A549 (cell line): Measurements from ENCODE around the gene C4orf36. TPM values are rescaled to one million over a fixed set of nuclear protein-coding genes. Genes with fewer than 3 reads are reported as not detected.

Experiments
- ATAC-seq, 2 experiments: fragments of 200-7000 bp in 1 of 2; fragments of >200 bp in 1 of 2; cut with Nextera tagmentation in 1 of 2; cut with Tn5 transposase in 1 of 2; 3 replicates each; pipeline versions ENCODE4 v1.8.0 to v1.9.1; 2018 to 2020; ENCODE audit warnings: mild to moderate bottlenecking in 1 of 2, moderate library complexity in 1 of 2
- CTCF ChIA-PET: fragments of 300-600 bp; sonication (Branson Sonifier 250); formaldehyde crosslinking; extraction: SDS; loops from one replicate; lab custom pipeline; 2021; ENCODE audit warnings: antibody characterized with exemption, inconsistent platforms; lab: Yijun Ruan, JAX
- POLR2A ChIA-PET: fragments of 350-600 bp; formaldehyde crosslinking; extraction: SDS; loops from one replicate; lab custom pipeline; 2021; ENCODE audit warnings: antibody characterized with exemption, inconsistent platforms; lab: Yijun Ruan, JAX
- DNase-seq, 2 experiments: peaks; one replicate each; pipeline versions ENCODE4 v3.0.0 to v3.0.0-alpha.2; 2011 to 2016; ENCODE audit warnings: low read depth in 1 of 2, low spot score in 1 of 2
- FAIRE-seq: peaks from 2 replicates; lab custom pipeline; 2011; peaks lifted over from hg19 to GRCh38; lab: Jason Lieb, UNC
- H3K27ac ChIP-seq, 2 experiments: fragments of >200 bp; sonication (Bioruptor Twin); formaldehyde crosslinking; 3 replicates each; pipeline ENCODE4 v1.5.1; 2016 to 2017
- H3K4me1 ChIP-seq: fragments of >200 bp; sonication (Bioruptor Twin); formaldehyde crosslinking; 3 replicates; pipeline ENCODE4 v1.6.1; 2016
- H3K4me2 ChIP-seq: fragments of >200 bp; sonication (Bioruptor Twin); formaldehyde crosslinking; 3 replicates; pipeline ENCODE4 v1.6.1; 2016
- H3K4me3 ChIP-seq: fragments of >200 bp; sonication (Bioruptor Twin); formaldehyde crosslinking; 3 replicates; pipeline ENCODE4 v1.5.1; 2016
- H3K9me3 ChIP-seq: fragments of >200 bp; sonication (Bioruptor Twin); formaldehyde crosslinking; 3 replicates; pipeline ENCODE4 v1.6.1; 2016
- CEBPB ChIP-seq, 2 experiments: fragments of >200 bp in 1 of 2; sonication (Bioruptor Twin) in 1 of 2; formaldehyde crosslinking in 1 of 2; IDR thresholded peaks; 2 replicates each; pipeline ENCODE4 v1.6.1; 2012 to 2016
- CTCF ChIP-seq: fragments of >200 bp; sonication (Bioruptor Twin); formaldehyde crosslinking; IDR thresholded peaks from 3 replicates; pipeline ENCODE4 v1.5.1; 2016
- ELK1 ChIP-seq: fragments of 150-350 bp; IDR thresholded peaks from 2 replicates; pipeline ENCODE4 v1.6.1; 2014; ENCODE audit warnings: low read depth, mild to moderate bottlenecking, low read length
- EP300 ChIP-seq, 2 experiments: fragments of >200 bp; sonication (Bioruptor Twin); formaldehyde crosslinking; IDR thresholded peaks; 2 replicates in 1 of 2; 3 replicates in 1 of 2; pipeline ENCODE4 v1.6.1; 2016 to 2017
- FOSL2 ChIP-seq, 2 experiments: fragments of 450-650 bp in 1 of 2; fragments of >200 bp in 1 of 2; sonication (Bioruptor Twin) in 1 of 2; formaldehyde crosslinking; IDR thresholded peaks; 2 replicates each; pipeline versions ENCODE4 v1.5.0 to v1.6.1; 2016 to 2020; ENCODE audit warnings: mild to moderate bottlenecking in 1 of 2, moderate library complexity in 1 of 2
- HDAC2 ChIP-seq: fragments of 200-600 bp; sonication (generic); IDR thresholded peaks from 2 replicates; pipeline ENCODE4 v1.6.1; 2016
- JUN ChIP-seq, 2 experiments: fragments of >200 bp; sonication (Bioruptor Twin); formaldehyde crosslinking; IDR thresholded peaks; 2 replicates in 1 of 2; 3 replicates in 1 of 2; pipeline ENCODE4 v1.6.1; 2016 to 2017
- JUNB ChIP-seq: fragments of >200 bp; sonication (Bioruptor Twin); formaldehyde crosslinking; IDR thresholded peaks from 2 replicates; pipeline ENCODE4 v1.6.1; 2016
- MAZ ChIP-seq: fragments of 150-350 bp; IDR thresholded peaks from 2 replicates; pipeline ENCODE4 v1.6.1; 2014; ENCODE audit warnings: antibody characterized with exemption, low read depth, low read length, borderline replicate concordance
- NFE2L2 ChIP-seq: fragments of 150-350 bp; conservative IDR thresholded peaks from 2 replicates; pipeline ENCODE4 v1.6.1; 2014; ENCODE audit warnings: low read length
- TP53 ChIP-seq: fragments of 250-450 bp; sonication (Bioruptor Pico); IDR thresholded peaks from 2 replicates; pipeline ENCODE4 v1.5.0; 2021; ENCODE audit warnings: mild to moderate bottlenecking, moderate library complexity
- ZC3H11A ChIP-seq: fragments of 450-650 bp; IDR thresholded peaks from 2 replicates; pipeline ENCODE4 v1.6.1; 2014; ENCODE audit warnings: antibody characterized with exemption, mild to moderate bottlenecking
- ZFP36 ChIP-seq: fragments of 450-650 bp; IDR thresholded peaks from 2 replicates; pipeline ENCODE4 v1.6.1; 2014; ENCODE audit warnings: borderline replicate concordance; ENCODE audit not compliant: partially characterized antibody
- ZSCAN20 ChIP-seq: fragments of 250-450 bp; sonication (Bioruptor Pico); IDR thresholded peaks from 2 replicates; pipeline ENCODE4 v1.8.0; 2022; ENCODE audit warnings: mild to moderate bottlenecking, moderate library complexity
- WGBS: methylation state at CpG from one replicate; pipeline ENCODE4 v1.1.6; 2017; ENCODE audit errors: missing lambda C conversion rate; 5-methylcytosine and 5-hydroxymethylcytosine counted together
- polyA plus RNA-seq, 4 experiments: library from polyadenylated mRNA; depleted of rRNA in 3 of 4; stranded (reverse); fragments of >200 nt; fragmentation: RNase III in 1 of 4; extraction: RNeasy Plus Mini Kit Qiagen cat#74134 plus additional on column Dnase treatment in 1 of 4; gene quantifications; 2 replicates in 3 of 4; 3 replicates in 1 of 4; pipeline ENCODE4 v1.2.3, GENCODE V29; 2011 to 2017

The C4orf36 gene
- polyA plus RNA-seq, 2 of the 4 experiments (the other 2 are of a cell fraction), result 1.5 to 1.9 TPM

- no peak for TF ChIP-seq ELK1
These were observed 34.3 kb upstream of the C4orf36 start (continued) for GRCh38 chr4:86926435-86927086.

GRCh38 chr4:86924811-86925210 lies 32.6 kb upstream of the C4orf36 start:
- DNase-seq (peak in 1 of 2 experiments; percentile 71), ATAC-seq (peak; percentile 9 to 49; a peak in 3 of 6 replicates), FAIRE-seq (no peak)
- ChIA-PET POLR2A (no interaction called here), CTCF (interaction anchor here (1.7 kb wide), 1 partner anchor 182 kb away, joined by 4 read pairs; no protein-coding TSS in a partner anchor)
- TF ChIP-seq EP300 (IDR thresholded peaks at IDR 0.05), result peak in 1 of 2 experiments; percentile 57; a peak in 1 of 5 replicates
- TF ChIP-seq JUNB, result peak; percentile 34; the same call in 1 of the 2 replicates
- TF ChIP-seq ELK1, result no peak
- TF ChIP-seq NFE2L2, result no peak
- no peak for TF ChIP-seq FOSL2 (IDR thresholded peaks at IDR 0.05)
- peak; percentile 60 for TF ChIP-seq FOSL2 (CRISPR knock-in tag; IDR thresholded peaks at IDR 0.05)
- TF ChIP-seq TP53, result no peak
- no peak for TF ChIP-seq HDAC2
- TF ChIP-seq ZC3H11A, result no peak
- TF ChIP-seq JUN (IDR thresholded peaks at IDR 0.05), result peak in 1 of 2 experiments; percentile 26; a peak in 1 of 5 replicates
- TF ChIP-seq MAZ, result no peak
- no peak for TF ChIP-seq CTCF
- 0 out of 3 replicates have a peak overlapping the region, but pooled peaks have one; percentile 11 for H3K4me2 ChIP-seq
- 6% methylated on average over 2 of the region's 2 CpGs for WGBS
- H3K4me3 ChIP-seq, result no peak overlapping the region
- H3K27ac ChIP-seq, result peak overlapping the region; percentile 64 to 77
- H3K4me1 ChIP-seq, result peaks cover 55% of the 10 kb centered on the region
- H3K9me3 ChIP-seq, result no peaks in the 10 kb centered on the region

- Histone ChIP-seq H3K4me3 (no peak overlapping the region), H3K9me3 (no peaks in the 10 kb centered on the region), H3K4me1 (peaks cover 33% of the 10 kb centered on the region), H3K4me2 (no peak overlapping the region), H3K27ac (no peak overlapping the region; a peak in 1 of 6 replicates)
- TF ChIP-seq CEBPB (IDR thresholded peaks at IDR 0.05) (0 out of 4 replicates have a peak, but pooled peaks of 1 of the 2 experiments have one; percentile 22), ZSCAN20 (CRISPR knock-in tag) (no peak), ZFP36 (no peak)
- FAIRE-seq (no peak), ATAC-seq (no peak), DNase-seq (no peak)
- 87% methylated on average over 1 of the region's 1 CpG for WGBS
- ChIA-PET POLR2A (interaction anchor here (0.9 to 1.5 kb wide), 4 partner anchors 14 to 299 kb away, joined by 3 to 23 read pairs (median 6); partner anchors contain the start of gene AFF1), CTCF (interaction anchor here (0.7 to 5.5 kb wide), 34 partner anchors 8 to 468 kb away, joined by 3 to 58 read pairs (median 6); partner anchors contain the start of gene AFF1)
These were observed 29.5 kb upstream of the C4orf36 start for GRCh38 chr4:86921608-86922252.
